Measurements from ENCODE around the gene MYH10. TPM values are rescaled to one million over a fixed set of nuclear protein-coding genes. Genes with fewer than 3 reads are reported as not detected.

Gene MYH10
- total RNA-seq, 2 donors from 2014 or later, result 251 to 257 TPM

- H3K4me3 ChIP-seq (ENCODE audit: low read length), result no peak overlapping the region
- Mint-ChIP-seq H3K4me1 (peaks cover 31% of the 10 kb centered on the region), H3K27me3 (ENCODE audit: insufficient read depth) (peaks cover 8% of the 10 kb centered on the region), H3K4me3 (no peak overlapping the region), H3K9me3 (no peaks in the 10 kb centered on the region), H3K36me3 (ENCODE audit: low read depth) (no peaks in the 10 kb centered on the region), H3K27ac (no peak overlapping the region)
- H3K9ac ChIP-seq (ENCODE audit: extremely low read depth, low read length, poor library complexity, severe bottlenecking), result no peak overlapping the region
- no peaks in the 10 kb centered on the region for H3K9me3 ChIP-seq (ENCODE audit: control insufficient read depth, low read length)
- H3K4me1 ChIP-seq (ENCODE audit: control insufficient read depth, insufficient read depth, low read length), result peaks cover 14% of the 10 kb centered on the region
- no peak overlapping the region for H3K27ac ChIP-seq (ENCODE audit: low read depth, low read length)
- WGBS, 2 experiments (ENCODE audit: insufficient coverage in 1 of 2, insufficient read length in 1 of 2), result 77 to 80% methylated on average over 4 of the region's 4 CpGs
- DNase-seq, result no peak
- no peaks in the 10 kb centered on the region for H3K27me3 ChIP-seq (ENCODE audit: control insufficient read depth, insufficient read depth, low read length, poor library complexity, severe bottlenecking)
- no peaks in the 10 kb centered on the region for H3K36me3 ChIP-seq (ENCODE audit: control insufficient read depth, insufficient read depth, low read length)
- TF ChIP-seq, protein P1, sequence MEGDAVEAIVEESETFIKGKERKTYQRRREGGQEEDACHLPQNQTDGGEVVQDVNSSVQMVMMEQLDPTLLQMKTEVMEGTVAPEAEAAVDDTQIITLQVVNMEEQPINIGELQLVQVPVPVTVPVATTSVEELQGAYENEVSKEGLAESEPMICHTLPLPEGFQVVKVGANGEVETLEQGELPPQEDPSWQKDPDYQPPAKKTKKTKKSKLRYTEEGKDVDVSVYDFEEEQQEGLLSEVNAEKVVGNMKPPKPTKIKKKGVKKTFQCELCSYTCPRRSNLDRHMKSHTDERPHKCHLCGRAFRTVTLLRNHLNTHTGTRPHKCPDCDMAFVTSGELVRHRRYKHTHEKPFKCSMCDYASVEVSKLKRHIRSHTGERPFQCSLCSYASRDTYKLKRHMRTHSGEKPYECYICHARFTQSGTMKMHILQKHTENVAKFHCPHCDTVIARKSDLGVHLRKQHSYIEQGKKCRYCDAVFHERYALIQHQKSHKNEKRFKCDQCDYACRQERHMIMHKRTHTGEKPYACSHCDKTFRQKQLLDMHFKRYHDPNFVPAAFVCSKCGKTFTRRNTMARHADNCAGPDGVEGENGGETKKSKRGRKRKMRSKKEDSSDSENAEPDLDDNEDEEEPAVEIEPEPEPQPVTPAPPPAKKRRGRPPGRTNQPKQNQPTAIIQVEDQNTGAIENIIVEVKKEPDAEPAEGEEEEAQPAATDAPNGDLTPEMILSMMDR (conservative IDR thresholded peaks at IDR 0.05), result no peak
These were observed 39.9 kb upstream of the MYH10 start for GRCh38 chr17:8670421-8670820.

- Histone ChIP-seq H3K4me1 (ENCODE audit: control insufficient read depth, insufficient read depth, low read length) (peaks cover 7% of the 10 kb centered on the region), H3K27me3 (ENCODE audit: control insufficient read depth, insufficient read depth, low read length, poor library complexity, severe bottlenecking) (no peaks in the 10 kb centered on the region), H3K36me3 (ENCODE audit: control insufficient read depth, insufficient read depth, low read length) (no peaks in the 10 kb centered on the region), H3K27ac (ENCODE audit: low read depth, low read length) (no peak overlapping the region), H3K9ac (ENCODE audit: extremely low read depth, low read length, poor library complexity, severe bottlenecking) (no peak overlapping the region), H3K9me3 (ENCODE audit: control insufficient read depth, low read length) (no peaks in the 10 kb centered on the region), H3K4me3 (ENCODE audit: low read length) (no peak overlapping the region)
- peaks cover 16% of the 10 kb centered on the region for H3K4me1 Mint-ChIP-seq
- no peak overlapping the region for H3K27ac Mint-ChIP-seq
- DNase-seq, result no peak
- TF ChIP-seq, protein P1 (conservative IDR thresholded peaks at IDR 0.05), result no peak
- no peaks in the 10 kb centered on the region for H3K27me3 Mint-ChIP-seq (ENCODE audit: insufficient read depth)
- no peak overlapping the region for H3K4me3 Mint-ChIP-seq
- no peaks in the 10 kb centered on the region for H3K36me3 Mint-ChIP-seq (ENCODE audit: low read depth)
- WGBS, 2 experiments (ENCODE audit: insufficient coverage in 1 of 2, insufficient read length in 1 of 2), result 94 to 100% methylated on average over 3 to 4 of the region's 4 CpGs
- no peaks in the 10 kb centered on the region for H3K9me3 Mint-ChIP-seq
These were observed 37.7 kb upstream of the MYH10 start for GRCh38 chr17:8668176-8668740.

DNA sequence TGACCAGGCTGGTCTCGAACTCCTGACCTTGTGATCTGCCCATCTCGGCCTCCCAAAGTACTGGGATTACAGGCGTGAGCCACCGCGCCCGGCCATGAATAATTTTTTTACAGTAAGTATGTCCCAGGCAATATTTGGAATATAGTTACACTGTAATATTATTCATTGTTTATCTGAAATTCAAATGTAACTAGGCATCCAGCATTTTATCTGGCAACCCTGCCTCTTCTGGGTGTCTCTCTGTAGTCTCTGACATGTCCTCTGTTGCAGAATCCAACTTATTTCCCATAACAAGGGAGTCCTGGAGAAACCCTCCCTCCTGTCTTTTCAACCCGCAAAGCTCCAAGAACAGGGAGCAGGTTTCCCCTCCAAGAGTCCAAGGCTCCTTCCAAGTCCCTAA is 36.9 kb upstream of the MYH10 start:
- Histone ChIP-seq H3K27me3 (ENCODE audit: control insufficient read depth, insufficient read depth, low read length, poor library complexity, severe bottlenecking) (no peaks in the 10 kb centered on the region), H3K4me1 (ENCODE audit: control insufficient read depth, insufficient read depth, low read length) (peaks cover 7% of the 10 kb centered on the region), H3K27ac (ENCODE audit: low read depth, low read length) (no peak overlapping the region), H3K36me3 (ENCODE audit: control insufficient read depth, insufficient read depth, low read length) (no peaks in the 10 kb centered on the region), H3K9ac (ENCODE audit: extremely low read depth, low read length, poor library complexity, severe bottlenecking) (no peak overlapping the region), H3K4me3 (ENCODE audit: low read length) (no peak overlapping the region), H3K9me3 (ENCODE audit: control insufficient read depth, low read length) (no peaks in the 10 kb centered on the region)
- H3K36me3 Mint-ChIP-seq (ENCODE audit: low read depth), result no peaks in the 10 kb centered on the region
- peaks cover 16% of the 10 kb centered on the region for H3K4me1 Mint-ChIP-seq
- no peak overlapping the region for H3K4me3 Mint-ChIP-seq
- no peak for DNase-seq
- no peaks in the 10 kb centered on the region for H3K9me3 Mint-ChIP-seq
- TF ChIP-seq, protein P1 (conservative IDR thresholded peaks at IDR 0.05), result no peak
- 86 to 90% methylated on average over 1 to 7 of the region's 7 CpGs for WGBS, 2 experiments (ENCODE audit: insufficient coverage in 1 of 2, insufficient read length in 1 of 2)
- H3K27ac Mint-ChIP-seq, result no peak overlapping the region
- H3K27me3 Mint-ChIP-seq (ENCODE audit: insufficient read depth), result no peaks in the 10 kb centered on the region
